Activated B cell treated with CpG ODN at 0.5 μM for 24 hours (primary cell): ENCODE measurements around the gene GALNS. TPM values are rescaled to one million over a fixed set of nuclear protein-coding genes. Genes with fewer than 3 reads are reported as not detected.
A peak's percentile ranks its signal among the peaks of the same experiment; 100 is the strongest.

Source experiments
- ATAC-seq: fragments of 200-7000 bp; cut with Tn5 transposase; one replicate; pipeline ENCODE4 v1.10.0; 2021; ENCODE audit warnings: low read depth, mild to moderate bottlenecking, moderate library complexity
- CTCF ChIA-PET: fragments of 350-600 bp; sonication (Branson Sonifier 250); formaldehyde crosslinking; loops from one replicate; lab custom pipeline; 2021; ENCODE audit warnings: antibody characterized with exemption; lab: Charles Lee
- POLR2A ChIA-PET: fragments of 350-600 bp; sonication (Branson Sonifier 250); formaldehyde crosslinking; loops from one replicate; lab custom pipeline; 2021; ENCODE audit warnings: antibody characterized with exemption; lab: Charles Lee
- DNase-seq: peaks from one replicate; pipeline ENCODE4 v3.0.0; 2022
- H3K27ac Mint-ChIP-seq: one replicate; pipeline ENCODE4 v1.8.0; 2020; ENCODE audit warnings: mixed read lengths
- H3K27me3 Mint-ChIP-seq: one replicate; pipeline ENCODE4 v1.8.0; 2021; ENCODE audit warnings: mixed read lengths
- H3K36me3 Mint-ChIP-seq: one replicate; pipeline ENCODE4 v1.8.0; 2021; ENCODE audit warnings: low read depth, mixed read lengths
- H3K4me1 Mint-ChIP-seq: one replicate; pipeline ENCODE4 v1.8.0; 2021; ENCODE audit warnings: mixed read lengths
- H3K4me3 Mint-ChIP-seq: one replicate; pipeline ENCODE4 v1.8.0; 2020; ENCODE audit warnings: mild to moderate bottlenecking, mixed read lengths
- H3K9me3 Mint-ChIP-seq: one replicate; pipeline ENCODE4 v1.8.0; 2020; ENCODE audit warnings: mixed read lengths
- CTCF ChIP-seq: fragments of 200-600 bp; IDR thresholded peaks from one replicate; pipeline ENCODE4 v1.8.0; 2022; ENCODE audit warnings: antibody characterized with exemption, mild to moderate bottlenecking
- intact Hi-C: fragments of 100-400 bp; cut with micrococcal nuclease; formaldehyde crosslinking; loops from one replicate; pipeline ENCODE4 v1.15.1; 2024
- total RNA-seq: library from RNA; stranded (reverse); gene quantifications from 2 replicates; pipeline ENCODE4 v1.2.3, GENCODE V29; 2022

GALNS gene
- total RNA-seq, 1 donor from 2014 or later: 48.3 TPM

- intact Hi-C loops: no loop called here
- DNase-seq (no peak), ATAC-seq (no peak)
- CTCF ChIA-PET: interaction anchor here (1.5 kb wide), 1 partner anchor 23 kb away, joined by 3 read pairs; no protein-coding TSS in a partner anchor
- peaks cover 22% of the 10 kb centered on the region for H3K4me1 Mint-ChIP-seq
- H3K27ac Mint-ChIP-seq: no peak overlapping the region
- H3K9me3 Mint-ChIP-seq: no peaks in the 10 kb centered on the region
- POLR2A ChIA-PET: interaction anchor here (2.5 kb wide), 1 partner anchor 7 kb away, joined by 18 read pairs; the partner anchor contains the start of gene APRT
- H3K4me3 Mint-ChIP-seq: peak overlapping the region; percentile 32
- no peaks in the 10 kb centered on the region for H3K27me3 Mint-ChIP-seq
- TF ChIP-seq CTCF: no peak
- peaks cover 13% of the 10 kb centered on the region for H3K36me3 Mint-ChIP-seq
These were observed 52.0 kb downstream of the GALNS start for GRCh38 chr16:88804552-88805339.

- Mint-ChIP-seq H3K9me3 (no peaks in the 10 kb centered on the region), H3K4me3 (peak overlapping the region; percentile 32), H3K27ac (no peak overlapping the region), H3K36me3 (peaks cover 9% of the 10 kb centered on the region), H3K4me1 (peaks cover 22% of the 10 kb centered on the region), H3K27me3 (no peaks in the 10 kb centered on the region)
- no peak for TF ChIP-seq CTCF
- POLR2A ChIA-PET: interaction anchor here (1.7 to 2.5 kb wide), 3 partner anchors 8 to 23 kb away, joined by 4 to 18 read pairs (median 6); partner anchors contain the start of gene APRT
- DNase-seq: no peak
- CTCF ChIA-PET: interaction anchor here (1.5 to 1.7 kb wide), 2 partner anchors 23 to 67 kb away, joined by 3 to 4 read pairs; no protein-coding TSS in a partner anchor
- ATAC-seq: no peak
- intact Hi-C loops: no loop called here
These were observed 52.6 kb downstream of the GALNS start for GRCh38 chr16:88804173-88804551.

GRCh38 chr16:88803264-88803987 is 53.3 kb downstream of the GALNS start, which contains the start of gene CDT1:
Gene CDT1 (plus strand): TSS chr16:88803789. CDS start chr16:88803832, 43 bp downstream.
- intact Hi-C loops: loop anchor here (1.0 to 2.0 kb wide), 4 partner anchors 8 to 153 kb away; partner anchors contain the start of genes APRT, CYBA, GALNS and TRAPPC2L
- POLR2A ChIA-PET: interaction anchor here (0.6 to 2.5 kb wide), 9 partner anchors 8 to 897 kb away, joined by 3 to 18 read pairs (median 6); partner anchors contain the start of gene APRT
- ATAC-seq: peak; percentile 64

GRCh38 chr16:88800277-88800592 is 56.5 kb downstream of the GALNS start:
- intact Hi-C loops: no loop called here
- no peaks in the 10 kb centered on the region for H3K9me3 Mint-ChIP-seq
- ChIA-PET POLR2A (interaction anchor here (2.1 to 3.7 kb wide), 2 partner anchors 11 to 18 kb away, joined by 5 to 37 read pairs; partner anchors contain the start of gene APRT), CTCF (interaction anchor here (1.8 kb wide), 1 partner anchor 63 kb away, joined by 6 read pairs; no protein-coding TSS in a partner anchor)
- no peak for ATAC-seq
- H3K36me3 Mint-ChIP-seq: no peaks in the 10 kb centered on the region
- no peak for DNase-seq
- TF ChIP-seq CTCF: no peak
- H3K27me3 Mint-ChIP-seq: no peaks in the 10 kb centered on the region
- no peak overlapping the region for H3K4me3 Mint-ChIP-seq
- no peak overlapping the region for H3K27ac Mint-ChIP-seq
- peaks cover 24% of the 10 kb centered on the region for H3K4me1 Mint-ChIP-seq

More at GRCh38 chr16:88803264-88803987, 53.3 kb downstream of the GALNS start, which contains the start of gene CDT1:
- Mint-ChIP-seq H3K4me1 (peaks cover 22% of the 10 kb centered on the region), H3K9me3 (no peaks in the 10 kb centered on the region), H3K27me3 (no peaks in the 10 kb centered on the region), H3K27ac (peak within 1 kb of the TSS; percentile 79), H3K4me3 (peak within 1 kb of the TSS; percentile 79), H3K36me3 (peaks cover 5% of the 10 kb centered on the region)
- CTCF ChIA-PET: interaction anchor here (0.8 to 1.7 kb wide), 2 partner anchors 16 to 66 kb away, joined by 3 to 4 read pairs; no protein-coding TSS in a partner anchor
- peak; percentile 88 for DNase-seq
- no peak for TF ChIP-seq CTCF
